Measurements from ENCODE around the gene MAB21L1. TPM values are rescaled to one million over a fixed set of nuclear protein-coding genes. Genes with fewer than 3 reads are reported as not detected.

The MAB21L1 gene
- total and polyA plus RNA-seq, 2 experiments from 2014 or later: 0.78 TPM; not detected in 1

DNA sequence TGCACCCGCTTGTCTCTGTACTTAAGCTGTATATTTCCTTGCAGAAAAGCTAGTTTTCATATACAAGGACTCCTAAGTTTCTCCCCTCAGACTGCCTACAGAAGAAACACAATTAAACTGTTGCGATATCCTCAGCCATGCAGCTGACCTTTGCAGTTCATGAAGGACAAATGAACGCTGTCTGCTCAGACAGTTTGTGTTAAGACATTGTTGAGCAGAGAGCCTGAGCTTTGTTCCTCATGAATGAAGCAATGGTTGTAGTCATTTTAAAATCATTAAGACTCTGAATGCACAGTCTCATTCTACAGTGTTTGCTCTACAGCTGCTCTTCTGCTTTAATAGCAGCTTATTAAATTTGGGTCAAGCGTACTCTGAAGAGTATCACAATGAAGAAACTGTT lies 23.2 kb upstream of the MAB21L1 start (continued):
- TF ChIP-seq, protein P1, sequence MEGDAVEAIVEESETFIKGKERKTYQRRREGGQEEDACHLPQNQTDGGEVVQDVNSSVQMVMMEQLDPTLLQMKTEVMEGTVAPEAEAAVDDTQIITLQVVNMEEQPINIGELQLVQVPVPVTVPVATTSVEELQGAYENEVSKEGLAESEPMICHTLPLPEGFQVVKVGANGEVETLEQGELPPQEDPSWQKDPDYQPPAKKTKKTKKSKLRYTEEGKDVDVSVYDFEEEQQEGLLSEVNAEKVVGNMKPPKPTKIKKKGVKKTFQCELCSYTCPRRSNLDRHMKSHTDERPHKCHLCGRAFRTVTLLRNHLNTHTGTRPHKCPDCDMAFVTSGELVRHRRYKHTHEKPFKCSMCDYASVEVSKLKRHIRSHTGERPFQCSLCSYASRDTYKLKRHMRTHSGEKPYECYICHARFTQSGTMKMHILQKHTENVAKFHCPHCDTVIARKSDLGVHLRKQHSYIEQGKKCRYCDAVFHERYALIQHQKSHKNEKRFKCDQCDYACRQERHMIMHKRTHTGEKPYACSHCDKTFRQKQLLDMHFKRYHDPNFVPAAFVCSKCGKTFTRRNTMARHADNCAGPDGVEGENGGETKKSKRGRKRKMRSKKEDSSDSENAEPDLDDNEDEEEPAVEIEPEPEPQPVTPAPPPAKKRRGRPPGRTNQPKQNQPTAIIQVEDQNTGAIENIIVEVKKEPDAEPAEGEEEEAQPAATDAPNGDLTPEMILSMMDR (conservative IDR thresholded peaks at IDR 0.05; ENCODE audit: low read depth in 2 of 2): no peak
- no peak for TF ChIP-seq ZNF331 (CRISPR knock-in tag; IDR thresholded peaks at IDR 0.05; ENCODE audit: low read depth)
- TF ChIP-seq STAT1 (IDR thresholded peaks at IDR 0.05; ENCODE audit: unreplicated experiment): no peak

DNA sequence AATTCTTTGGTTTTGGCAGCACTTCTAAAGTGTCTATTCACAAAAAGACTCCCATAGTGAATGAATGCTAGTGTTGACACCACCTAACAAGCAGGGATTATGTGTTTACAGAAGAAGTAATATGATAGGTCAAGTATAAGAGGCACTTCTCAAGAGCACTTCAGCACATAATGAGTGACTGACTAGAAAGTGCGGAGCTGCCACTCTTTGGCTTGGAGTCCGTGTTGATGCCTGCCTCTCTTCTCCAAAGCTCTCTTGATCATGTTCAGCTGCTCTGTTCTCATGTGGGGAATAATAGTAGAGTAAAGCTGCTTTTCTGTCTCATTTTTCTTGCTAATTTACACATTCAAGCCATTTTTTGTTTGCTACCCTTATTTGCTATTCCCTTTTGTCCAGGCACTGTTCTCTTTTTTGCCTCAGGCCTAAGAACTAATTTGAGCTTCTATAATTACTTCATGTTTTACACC lies 22.7 kb upstream of the MAB21L1 start:
- H3K36me3 Mint-ChIP-seq (ENCODE audit: low read depth): no peaks in the 10 kb centered on the region
- Histone ChIP-seq H3K4me1 (ENCODE audit: insufficient read depth) (no peaks in the 10 kb centered on the region; the same call in 1 of the 2 replicates), H3K79me2 (replicated peaks; ENCODE audit: insufficient read depth) (no peaks in the 10 kb centered on the region), H3K36me3 (ENCODE audit: insufficient read depth) (no peaks in the 10 kb centered on the region), H3K4me2 (no peak overlapping the region), H4K20me1 (replicated peaks; ENCODE audit: insufficient read depth) (no peaks in the 10 kb centered on the region), H3K4me3 (no peak overlapping the region), H3K27ac (ENCODE audit: low read depth) (no peak overlapping the region), H3K27me3 (ENCODE audit: insufficient read depth) (no peaks in the 10 kb centered on the region), H3F3A (replicated peaks; ENCODE audit: low read depth) (no peaks in the 10 kb centered on the region), H2AFZ (no peak overlapping the region), H3K9me2 (ENCODE audit: insufficient read depth) (no peaks in the 10 kb centered on the region)
- no peak overlapping the region for H3K4me3 Mint-ChIP-seq
- H3K27me3 Mint-ChIP-seq (ENCODE audit: insufficient read depth, low read depth, poor library complexity): peaks cover 1% of the 10 kb centered on the region
- ATAC-seq (no peak), DNase-seq (ENCODE audit: low spot score) (no peak)
- H3K4me1 Mint-ChIP-seq: peaks cover 15% of the 10 kb centered on the region; the same call in 2 of the 3 replicates
- no peak overlapping the region for H3K27ac Mint-ChIP-seq
- no peaks in the 10 kb centered on the region for H3K9me3 Mint-ChIP-seq
- TF ChIP-seq STAT1 (IDR thresholded peaks at IDR 0.05; ENCODE audit: unreplicated experiment): no peak
- TF ChIP-seq POLR2AphosphoS5 (IDR thresholded peaks at IDR 0.05; ENCODE audit: low read depth): no peak
- no peak for TF ChIP-seq ZNF331 (CRISPR knock-in tag; IDR thresholded peaks at IDR 0.05; ENCODE audit: low read depth)
- no peak for TF ChIP-seq JUNB (IDR thresholded peaks at IDR 0.05; ENCODE audit: unreplicated experiment)
- TF ChIP-seq ZNF114 (CRISPR knock-in tag; IDR thresholded peaks at IDR 0.05): no peak
- TF ChIP-seq, protein P2, sequence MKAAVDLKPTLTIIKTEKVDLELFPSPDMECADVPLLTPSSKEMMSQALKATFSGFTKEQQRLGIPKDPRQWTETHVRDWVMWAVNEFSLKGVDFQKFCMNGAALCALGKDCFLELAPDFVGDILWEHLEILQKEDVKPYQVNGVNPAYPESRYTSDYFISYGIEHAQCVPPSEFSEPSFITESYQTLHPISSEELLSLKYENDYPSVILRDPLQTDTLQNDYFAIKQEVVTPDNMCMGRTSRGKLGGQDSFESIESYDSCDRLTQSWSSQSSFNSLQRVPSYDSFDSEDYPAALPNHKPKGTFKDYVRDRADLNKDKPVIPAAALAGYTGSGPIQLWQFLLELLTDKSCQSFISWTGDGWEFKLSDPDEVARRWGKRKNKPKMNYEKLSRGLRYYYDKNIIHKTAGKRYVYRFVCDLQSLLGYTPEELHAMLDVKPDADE (IDR thresholded peaks at IDR 0.05): no peak
- no peak for TF ChIP-seq CREB1 (CRISPR knock-in tag; IDR thresholded peaks at IDR 0.05; ENCODE audit: low read depth)
- TF ChIP-seq EZH2phosphoT487 (IDR thresholded peaks at IDR 0.05; ENCODE audit: unreplicated experiment): no peak
- no peak for TF ChIP-seq EZH2 (IDR thresholded peaks at IDR 0.05; ENCODE audit: low read depth, unreplicated experiment)
- TF ChIP-seq, protein P3, sequence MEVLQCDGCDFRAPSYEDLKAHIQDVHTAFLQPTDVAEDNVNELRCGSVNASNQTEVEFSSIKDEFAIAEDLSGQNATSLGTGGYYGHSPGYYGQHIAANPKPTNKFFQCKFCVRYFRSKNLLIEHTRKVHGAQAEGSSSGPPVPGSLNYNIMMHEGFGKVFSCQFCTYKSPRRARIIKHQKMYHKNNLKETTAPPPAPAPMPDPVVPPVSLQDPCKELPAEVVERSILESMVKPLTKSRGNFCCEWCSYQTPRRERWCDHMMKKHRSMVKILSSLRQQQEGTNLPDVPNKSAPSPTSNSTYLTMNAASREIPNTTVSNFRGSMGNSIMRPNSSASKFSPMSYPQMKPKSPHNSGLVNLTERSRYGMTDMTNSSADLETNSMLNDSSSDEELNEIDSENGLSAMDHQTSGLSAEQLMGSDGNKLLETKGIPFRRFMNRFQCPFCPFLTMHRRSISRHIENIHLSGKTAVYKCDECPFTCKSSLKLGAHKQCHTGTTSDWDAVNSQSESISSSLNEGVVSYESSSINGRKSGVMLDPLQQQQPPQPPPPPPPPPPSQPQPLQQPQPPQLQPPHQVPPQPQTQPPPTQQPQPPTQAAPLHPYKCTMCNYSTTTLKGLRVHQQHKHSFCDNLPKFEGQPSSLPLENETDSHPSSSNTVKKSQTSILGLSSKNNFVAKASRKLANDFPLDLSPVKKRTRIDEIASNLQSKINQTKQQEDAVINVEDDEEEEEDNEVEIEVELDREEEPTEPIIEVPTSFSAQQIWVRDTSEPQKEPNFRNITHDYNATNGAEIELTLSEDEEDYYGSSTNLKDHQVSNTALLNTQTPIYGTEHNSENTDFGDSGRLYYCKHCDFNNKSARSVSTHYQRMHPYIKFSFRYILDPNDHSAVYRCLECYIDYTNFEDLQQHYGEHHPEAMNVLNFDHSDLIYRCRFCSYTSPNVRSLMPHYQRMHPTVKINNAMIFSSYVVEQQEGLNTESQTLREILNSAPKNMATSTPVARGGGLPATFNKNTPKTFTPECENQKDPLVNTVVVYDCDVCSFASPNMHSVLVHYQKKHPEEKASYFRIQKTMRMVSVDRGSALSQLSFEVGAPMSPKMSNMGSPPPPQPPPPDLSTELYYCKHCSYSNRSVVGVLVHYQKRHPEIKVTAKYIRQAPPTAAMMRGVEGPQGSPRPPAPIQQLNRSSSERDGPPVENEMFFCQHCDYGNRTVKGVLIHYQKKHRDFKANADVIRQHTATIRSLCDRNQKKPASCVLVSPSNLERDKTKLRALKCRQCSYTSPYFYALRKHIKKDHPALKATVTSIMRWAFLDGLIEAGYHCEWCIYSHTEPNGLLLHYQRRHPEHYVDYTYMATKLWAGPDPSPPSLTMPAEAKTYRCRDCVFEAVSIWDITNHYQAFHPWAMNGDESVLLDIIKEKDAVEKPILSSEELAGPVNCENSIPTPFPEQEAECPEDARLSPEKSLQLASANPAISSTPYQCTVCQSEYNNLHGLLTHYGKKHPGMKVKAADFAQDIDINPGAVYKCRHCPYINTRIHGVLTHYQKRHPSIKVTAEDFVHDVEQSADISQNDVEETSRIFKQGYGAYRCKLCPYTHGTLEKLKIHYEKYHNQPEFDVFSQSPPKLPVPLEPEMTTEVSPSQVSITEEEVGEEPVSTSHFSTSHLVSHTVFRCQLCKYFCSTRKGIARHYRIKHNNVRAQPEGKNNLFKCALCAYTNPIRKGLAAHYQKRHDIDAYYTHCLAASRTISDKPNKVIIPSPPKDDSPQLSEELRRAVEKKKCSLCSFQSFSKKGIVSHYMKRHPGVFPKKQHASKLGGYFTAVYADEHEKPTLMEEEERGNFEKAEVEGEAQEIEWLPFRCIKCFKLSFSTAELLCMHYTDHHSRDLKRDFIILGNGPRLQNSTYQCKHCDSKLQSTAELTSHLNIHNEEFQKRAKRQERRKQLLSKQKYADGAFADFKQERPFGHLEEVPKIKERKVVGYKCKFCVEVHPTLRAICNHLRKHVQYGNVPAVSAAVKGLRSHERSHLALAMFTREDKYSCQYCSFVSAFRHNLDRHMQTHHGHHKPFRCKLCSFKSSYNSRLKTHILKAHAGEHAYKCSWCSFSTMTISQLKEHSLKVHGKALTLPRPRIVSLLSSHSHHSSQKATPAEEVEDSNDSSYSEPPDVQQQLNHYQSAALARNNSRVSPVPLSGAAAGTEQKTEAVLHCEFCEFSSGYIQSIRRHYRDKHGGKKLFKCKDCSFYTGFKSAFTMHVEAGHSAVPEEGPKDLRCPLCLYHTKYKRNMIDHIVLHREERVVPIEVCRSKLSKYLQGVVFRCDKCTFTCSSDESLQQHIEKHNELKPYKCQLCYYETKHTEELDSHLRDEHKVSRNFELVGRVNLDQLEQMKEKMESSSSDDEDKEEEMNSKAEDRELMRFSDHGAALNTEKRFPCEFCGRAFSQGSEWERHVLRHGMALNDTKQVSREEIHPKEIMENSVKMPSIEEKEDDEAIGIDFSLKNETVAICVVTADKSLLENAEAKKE (CRISPR knock-in tag; IDR thresholded peaks at IDR 0.05): no peak
- TF ChIP-seq, protein P4, sequence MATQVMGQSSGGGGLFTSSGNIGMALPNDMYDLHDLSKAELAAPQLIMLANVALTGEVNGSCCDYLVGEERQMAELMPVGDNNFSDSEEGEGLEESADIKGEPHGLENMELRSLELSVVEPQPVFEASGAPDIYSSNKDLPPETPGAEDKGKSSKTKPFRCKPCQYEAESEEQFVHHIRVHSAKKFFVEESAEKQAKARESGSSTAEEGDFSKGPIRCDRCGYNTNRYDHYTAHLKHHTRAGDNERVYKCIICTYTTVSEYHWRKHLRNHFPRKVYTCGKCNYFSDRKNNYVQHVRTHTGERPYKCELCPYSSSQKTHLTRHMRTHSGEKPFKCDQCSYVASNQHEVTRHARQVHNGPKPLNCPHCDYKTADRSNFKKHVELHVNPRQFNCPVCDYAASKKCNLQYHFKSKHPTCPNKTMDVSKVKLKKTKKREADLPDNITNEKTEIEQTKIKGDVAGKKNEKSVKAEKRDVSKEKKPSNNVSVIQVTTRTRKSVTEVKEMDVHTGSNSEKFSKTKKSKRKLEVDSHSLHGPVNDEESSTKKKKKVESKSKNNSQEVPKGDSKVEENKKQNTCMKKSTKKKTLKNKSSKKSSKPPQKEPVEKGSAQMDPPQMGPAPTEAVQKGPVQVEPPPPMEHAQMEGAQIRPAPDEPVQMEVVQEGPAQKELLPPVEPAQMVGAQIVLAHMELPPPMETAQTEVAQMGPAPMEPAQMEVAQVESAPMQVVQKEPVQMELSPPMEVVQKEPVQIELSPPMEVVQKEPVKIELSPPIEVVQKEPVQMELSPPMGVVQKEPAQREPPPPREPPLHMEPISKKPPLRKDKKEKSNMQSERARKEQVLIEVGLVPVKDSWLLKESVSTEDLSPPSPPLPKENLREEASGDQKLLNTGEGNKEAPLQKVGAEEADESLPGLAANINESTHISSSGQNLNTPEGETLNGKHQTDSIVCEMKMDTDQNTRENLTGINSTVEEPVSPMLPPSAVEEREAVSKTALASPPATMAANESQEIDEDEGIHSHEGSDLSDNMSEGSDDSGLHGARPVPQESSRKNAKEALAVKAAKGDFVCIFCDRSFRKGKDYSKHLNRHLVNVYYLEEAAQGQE (IDR thresholded peaks at IDR 0.05; ENCODE audit: unreplicated experiment): no peak
- no peak for TF ChIP-seq NANOG (IDR thresholded peaks at IDR 0.05; ENCODE audit: borderline replicate concordance)

Measured in GM23338 (cell line).